Measurements from ENCODE around the gene MAST3.

MAST3 gene

GRCh38 chr19:18110609-18111232 lies 13.1 kb downstream of the MAST3 start:
- DNase-seq (ENCODE audit: low read depth in 2 of 2), result no peak

- peak; percentile 30 to 37 for DNase-seq (ENCODE audit: low read depth in 2 of 2)
These were observed 15.5 kb downstream of the MAST3 start for GRCh38 chr19:18112989-18113478.

GRCh38 chr19:18113827-18114226 lies 16.2 kb downstream of the MAST3 start:
- DNase-seq (ENCODE audit: low read depth in 2 of 2), result no peak

GRCh38 chr19:18114483-18114882 lies 16.9 kb downstream of the MAST3 start:
- no peak for DNase-seq (ENCODE audit: low read depth in 2 of 2)

- no peak for DNase-seq (ENCODE audit: low read depth in 2 of 2)
These were observed 19.8 kb downstream of the MAST3 start for GRCh38 chr19:18117364-18117691.

GRCh38 chr19:18117692-18118378 lies 20.3 kb downstream of the MAST3 start:
- DNase-seq (ENCODE audit: low read depth in 2 of 2), result peak; percentile 61 to 63

- DNase-seq (ENCODE audit: low read depth in 2 of 2), result no peak
These were observed 20.9 kb downstream of the MAST3 start for GRCh38 chr19:18118420-18119012.

GRCh38 chr19:18119013-18119716 lies 21.6 kb downstream of the MAST3 start:
- DNase-seq (ENCODE audit: low read depth in 2 of 2), result no peak

GRCh38 chr19:18119717-18120105 lies 22.1 kb downstream of the MAST3 start:
- DNase-seq (ENCODE audit: low read depth in 2 of 2), result no peak

- DNase-seq (ENCODE audit: low read depth in 2 of 2), result no peak
These were observed 22.5 kb downstream of the MAST3 start for GRCh38 chr19:18120127-18120526.

GRCh38 chr19:18121166-18121565 lies 23.6 kb downstream of the MAST3 start:
- no peak for DNase-seq (ENCODE audit: low read depth in 2 of 2)

- no peak for DNase-seq (ENCODE audit: low read depth in 2 of 2)
These were observed 24.8 kb downstream of the MAST3 start for GRCh38 chr19:18122424-18122823.

- DNase-seq (ENCODE audit: low read depth in 2 of 2), result no peak
These were observed 25.6 kb downstream of the MAST3 start for GRCh38 chr19:18122860-18123795.

- no peak for DNase-seq (ENCODE audit: low read depth in 2 of 2)
These were observed 26.2 kb downstream of the MAST3 start for GRCh38 chr19:18123819-18124218.

GRCh38 chr19:18126097-18126496 lies 28.5 kb downstream of the MAST3 start:
- no peak for DNase-seq (ENCODE audit: low read depth in 2 of 2)

- DNase-seq (ENCODE audit: low read depth in 2 of 2), result no peak
These were observed 30.5 kb downstream of the MAST3 start for GRCh38 chr19:18128044-18128443.

GRCh38 chr19:18128805-18129204 lies 31.2 kb downstream of the MAST3 start:
- no peak for DNase-seq (ENCODE audit: low read depth in 2 of 2)

GRCh38 chr19:18130523-18131242 lies 33.1 kb downstream of the MAST3 start:
- DNase-seq (ENCODE audit: low read depth in 2 of 2), result no peak

- no peak for DNase-seq (ENCODE audit: low read depth in 2 of 2)
These were observed 34.4 kb downstream of the MAST3 start for GRCh38 chr19:18131841-18132596.
